Naive B cell (primary cell): ENCODE results near the gene DDX10. TPM values are rescaled to one million over a fixed set of nuclear protein-coding genes. Genes with fewer than 3 reads are reported as not detected.

Source experiments
- ATAC-seq, 2 donors: fragments of 150-1000 bp; cut with Tn5 transposase; 2 replicates each; pipeline ENCODE4 v1.10.0; 2021; ENCODE audit warnings: low read depth in 2 of 2, mild to moderate bottlenecking in 2 of 2, moderate library complexity in 2 of 2
- DNase-seq: peaks from one replicate; pipeline ENCODE4 v3.0.0; 2022
- H3K27ac Mint-ChIP-seq, 6 donors: one replicate each; pipeline ENCODE4 v1.8.0; 2020 to 2022; ENCODE audit warnings: mild to moderate bottlenecking in 6 of 6, mixed read lengths in 6 of 6, moderate library complexity in 5 of 6, inconsistent platforms in 2 of 6
- H3K27me3 Mint-ChIP-seq, 3 donors: one replicate each; pipeline ENCODE4 v1.8.0; 2021 to 2022; ENCODE audit warnings: mixed read lengths in 3 of 3, mild to moderate bottlenecking in 1 of 3
- H3K36me3 Mint-ChIP-seq, 2 donors: one replicate each; pipeline ENCODE4 v1.8.0; 2020 to 2022; ENCODE audit warnings: mixed read lengths in 2 of 2, inconsistent platforms in 1 of 2, mild to moderate bottlenecking in 1 of 2
- H3K4me1 Mint-ChIP-seq, 3 donors: one replicate each; pipeline ENCODE4 v1.8.0; 2020 to 2022; ENCODE audit warnings: mixed read lengths in 3 of 3, inconsistent platforms in 1 of 3, mild to moderate bottlenecking in 1 of 3, moderate library complexity in 1 of 3
- H3K4me3 Mint-ChIP-seq, 8 donors: one replicate each; pipeline ENCODE4 v1.8.0; 2020 to 2022; ENCODE audit warnings: mild to moderate bottlenecking in 8 of 8, mixed read lengths in 8 of 8, moderate library complexity in 8 of 8, inconsistent platforms in 2 of 8
- H3K9me3 Mint-ChIP-seq, 7 donors: one replicate each; pipeline ENCODE4 v1.8.0; 2020 to 2022; ENCODE audit warnings: mixed read lengths in 7 of 7, mild to moderate bottlenecking in 5 of 7, inconsistent platforms in 2 of 7, moderate library complexity in 1 of 7
- polyA plus RNA-seq, 6 donors: library from polyadenylated mRNA; unstranded; fragments of 300-500 nt; fragmentation: Illumina TruSeq; gene quantifications; one replicate each; pipeline ENCODE4 v1.2.3, GENCODE V29; 2021; ENCODE audit warnings: low read depth in 6 of 6

Gene DDX10
- polyA plus RNA-seq, 6 donors from 2014 or later = 14.0 to 24.2 (median 18.9) TPM

GRCh38 chr11:108909041-108909440 is 244.2 kb downstream of the DDX10 start:
- H3K9me3 Mint-ChIP-seq = peaks cover 0 to 1% (median 0%) of the 10 kb centered on the region in 7 donors
- H3K27me3 Mint-ChIP-seq = no peaks in the 10 kb centered on the region
- H3K36me3 Mint-ChIP-seq = no peaks in the 10 kb centered on the region
- H3K4me3 Mint-ChIP-seq = no peak overlapping the region
- no peak overlapping the region for H3K27ac Mint-ChIP-seq
- no peak for DNase-seq
- peaks cover 0 to 11% (median 0%) of the 10 kb centered on the region in 3 donors for H3K4me1 Mint-ChIP-seq
- no peak for ATAC-seq

- H3K27ac Mint-ChIP-seq = peak overlapping the region in 2 of 6 donors; percentile 25
- H3K36me3 Mint-ChIP-seq = no peaks in the 10 kb centered on the region
Observed at GRCh38 chr11:108909921-108910320, 245.1 kb downstream of the DDX10 start.

GRCh38 chr11:108912581-108912980 is 247.7 kb downstream of the DDX10 start:
- no peak overlapping the region for H3K4me3 Mint-ChIP-seq
- H3K27me3 Mint-ChIP-seq = no peaks in the 10 kb centered on the region
- DNase-seq (no peak), ATAC-seq (no peak)
- H3K27ac Mint-ChIP-seq = peak overlapping the region in 1 of 6 donors; percentile 70
- H3K9me3 Mint-ChIP-seq = no peaks in the 10 kb centered on the region
- peaks cover 7 to 9% of the 10 kb centered on the region in 2 donors for H3K36me3 Mint-ChIP-seq
- peaks cover 0 to 11% (median 0%) of the 10 kb centered on the region in 3 donors for H3K4me1 Mint-ChIP-seq

More at GRCh38 chr11:108909921-108910320, 245.1 kb downstream of the DDX10 start:
- DNase-seq (no peak), ATAC-seq (no peak)
- Mint-ChIP-seq H3K4me3 (no peak overlapping the region), H3K27me3 (no peaks in the 10 kb centered on the region), H3K9me3 (peaks cover 0 to 1% (median 0%) of the 10 kb centered on the region in 7 donors), H3K4me1 (peaks cover 0 to 11% (median 0%) of the 10 kb centered on the region in 3 donors)

GRCh38 chr11:108913204-108913603 is 248.3 kb downstream of the DDX10 start:
- H3K27me3 Mint-ChIP-seq = no peaks in the 10 kb centered on the region
- ATAC-seq = no peak
- peaks cover 0 to 11% (median 0%) of the 10 kb centered on the region in 3 donors for H3K4me1 Mint-ChIP-seq
- H3K4me3 Mint-ChIP-seq = peak overlapping the region in 1 of 8 donors; percentile 23
- H3K9me3 Mint-ChIP-seq = no peaks in the 10 kb centered on the region
- no peak overlapping the region for H3K27ac Mint-ChIP-seq
- peaks cover 10 to 15% of the 10 kb centered on the region in 2 donors for H3K36me3 Mint-ChIP-seq
- no peak for DNase-seq

GRCh38 chr11:108914211-108914610 is 249.3 kb downstream of the DDX10 start:
- H3K4me1 Mint-ChIP-seq = peaks cover 0 to 11% (median 0%) of the 10 kb centered on the region in 3 donors
- no peak overlapping the region for H3K4me3 Mint-ChIP-seq

GRCh38 chr11:108914981-108915380 is 250.1 kb downstream of the DDX10 start:
- H3K4me3 Mint-ChIP-seq = peak overlapping the region in 2 of 8 donors; percentile 13 to 57
- peak overlapping the region in 1 of 6 donors; percentile 25 for H3K27ac Mint-ChIP-seq
- no peak for DNase-seq
- no peaks in the 10 kb centered on the region for H3K27me3 Mint-ChIP-seq
- peaks cover 0 to 9% (median 0%) of the 10 kb centered on the region in 3 donors for H3K4me1 Mint-ChIP-seq
- H3K9me3 Mint-ChIP-seq = peaks cover 0 to 2% (median 0%) of the 10 kb centered on the region in 7 donors
- no peak for ATAC-seq
- peaks cover 16 to 21% of the 10 kb centered on the region in 2 donors for H3K36me3 Mint-ChIP-seq

More at GRCh38 chr11:108914211-108914610, 249.3 kb downstream of the DDX10 start:
- H3K27me3 Mint-ChIP-seq = no peaks in the 10 kb centered on the region
- peaks cover 14 to 15% of the 10 kb centered on the region in 2 donors for H3K36me3 Mint-ChIP-seq
- H3K27ac Mint-ChIP-seq = no peak overlapping the region
- DNase-seq (no peak), ATAC-seq (no peak)
- no peaks in the 10 kb centered on the region for H3K9me3 Mint-ChIP-seq

- H3K4me1 Mint-ChIP-seq = peaks cover 0 to 7% (median 0%) of the 10 kb centered on the region in 3 donors
- H3K27ac Mint-ChIP-seq = no peak overlapping the region
- peaks cover 0 to 4% (median 0%) of the 10 kb centered on the region in 7 donors for H3K9me3 Mint-ChIP-seq
- no peaks in the 10 kb centered on the region for H3K27me3 Mint-ChIP-seq
- DNase-seq = no peak
- no peak overlapping the region for H3K4me3 Mint-ChIP-seq
- no peak for ATAC-seq
- H3K36me3 Mint-ChIP-seq = peaks cover 19 to 25% of the 10 kb centered on the region in 2 donors
Observed at GRCh38 chr11:108915666-108916065, 250.8 kb downstream of the DDX10 start.

- no peak for ATAC-seq
- H3K9me3 Mint-ChIP-seq = peaks cover 0 to 4% (median 0%) of the 10 kb centered on the region in 7 donors
- no peak overlapping the region for H3K4me3 Mint-ChIP-seq
- H3K27ac Mint-ChIP-seq = no peak overlapping the region
- peaks cover 0 to 3% (median 0%) of the 10 kb centered on the region in 3 donors for H3K4me1 Mint-ChIP-seq
- DNase-seq = no peak
- peaks cover 19 to 25% of the 10 kb centered on the region in 2 donors for H3K36me3 Mint-ChIP-seq
- H3K27me3 Mint-ChIP-seq = no peaks in the 10 kb centered on the region
Observed at GRCh38 chr11:108916290-108916689, 251.4 kb downstream of the DDX10 start.

- DNase-seq = no peak
- Mint-ChIP-seq H3K36me3 (peaks cover 19 to 25% of the 10 kb centered on the region in 2 donors), H3K27me3 (no peaks in the 10 kb centered on the region), H3K27ac (peak overlapping the region in 3 of 6 donors; percentile 15 to 82 (median 33)), H3K4me1 (peaks cover 0 to 3% (median 0%) of the 10 kb centered on the region in 3 donors), H3K9me3 (peaks cover 0 to 4% (median 0%) of the 10 kb centered on the region in 7 donors), H3K4me3 (no peak overlapping the region)
- no peak for ATAC-seq
Observed at GRCh38 chr11:108916935-108917334, 252.1 kb downstream of the DDX10 start.

GRCh38 chr11:108921211-108921610 is 256.3 kb downstream of the DDX10 start:
- no peak overlapping the region for H3K4me3 Mint-ChIP-seq
- no peak overlapping the region for H3K27ac Mint-ChIP-seq
- H3K4me1 Mint-ChIP-seq = peaks cover 0 to 7% (median 5%) of the 10 kb centered on the region in 3 donors
- ATAC-seq (no peak), DNase-seq (no peak)
- peaks cover 25 to 32% of the 10 kb centered on the region in 2 donors for H3K36me3 Mint-ChIP-seq
- H3K9me3 Mint-ChIP-seq = peaks cover 0 to 4% (median 0%) of the 10 kb centered on the region in 7 donors
- H3K27me3 Mint-ChIP-seq = no peaks in the 10 kb centered on the region

- Mint-ChIP-seq H3K4me1 (peaks cover 0 to 7% (median 5%) of the 10 kb centered on the region in 3 donors), H3K9me3 (peaks cover 0 to 4% (median 0%) of the 10 kb centered on the region in 7 donors), H3K36me3 (peaks cover 18 to 29% of the 10 kb centered on the region in 2 donors), H3K27me3 (no peaks in the 10 kb centered on the region), H3K27ac (no peak overlapping the region), H3K4me3 (no peak overlapping the region)
- DNase-seq = no peak
- no peak for ATAC-seq
Observed at GRCh38 chr11:108922241-108922640, 257.4 kb downstream of the DDX10 start.

GRCh38 chr11:108923413-108923812 is 258.5 kb downstream of the DDX10 start:
- ATAC-seq = no peak
- Mint-ChIP-seq H3K27ac (no peak overlapping the region), H3K4me1 (peaks cover 0 to 7% (median 5%) of the 10 kb centered on the region in 3 donors), H3K36me3 (peaks cover 10 to 22% of the 10 kb centered on the region in 2 donors), H3K9me3 (peaks cover 0 to 4% (median 0%) of the 10 kb centered on the region in 7 donors), H3K27me3 (no peaks in the 10 kb centered on the region), H3K4me3 (peak overlapping the region in 1 of 8 donors; percentile 2)
- no peak for DNase-seq

- Mint-ChIP-seq H3K36me3 (peaks cover 8 to 18% of the 10 kb centered on the region in 2 donors), H3K27me3 (no peaks in the 10 kb centered on the region), H3K9me3 (no peaks in the 10 kb centered on the region), H3K4me1 (peaks cover 0 to 8% (median 5%) of the 10 kb centered on the region in 3 donors), H3K4me3 (no peak overlapping the region), H3K27ac (no peak overlapping the region)
- DNase-seq = no peak
- ATAC-seq = no peak
Observed at GRCh38 chr11:108926171-108926840, 261.4 kb downstream of the DDX10 start.
